ENCODE results near the gene GAL3ST3.

- no peak for TF ChIP-seq FOXM1 (IDR thresholded peaks at IDR 0.05; ENCODE audit: borderline replicate concordance)
- no peak for TF ChIP-seq LEF1 (IDR thresholded peaks at IDR 0.05; ENCODE audit: borderline replicate concordance)
- TF ChIP-seq ARNT (IDR thresholded peaks at IDR 0.05), result no peak
- TF ChIP-seq CTBP1 (IDR thresholded peaks at IDR 0.05; ENCODE audit: borderline replicate concordance), result no peak
- TF ChIP-seq ELF4 (IDR thresholded peaks at IDR 0.05), result peak; percentile 96
- TF ChIP-seq BHLHE40 (IDR thresholded peaks at IDR 0.05; ENCODE audit: borderline replicate concordance), result no peak
- no peak for TF ChIP-seq FOXK2 (IDR thresholded peaks at IDR 0.05)
- no peak for TF ChIP-seq TARDBP (IDR thresholded peaks at IDR 0.05)
- no peak for TF ChIP-seq SP1 (IDR thresholded peaks at IDR 0.05)
- TF ChIP-seq FOXA1 (IDR thresholded peaks at IDR 0.05), result no peak
- no peak for TF ChIP-seq L3MBTL2 (conservative IDR thresholded peaks at IDR 0.05)
- no peak for TF ChIP-seq SUZ12 (IDR thresholded peaks at IDR 0.05)
Observed at GRCh38 chr11:66051766-66052663, 3.1 kb upstream of the GAL3ST3 start, which contains the start of gene SF3B2.
